Right lobe of liver (tissue), 4 donors: Measurements from ENCODE around the gene NEK9.

Experiments
- POLR2A ChIP-seq: fragments of 450-650 bp; IDR thresholded peaks from one replicate; pipeline ENCODE4 v1.6.1; 2017; ENCODE audit warnings: antibody characterized with exemption, mild to moderate bottlenecking
- TF ChIP-seq, protein P1 (sequence below), 4 donors: fragments of 200-600 bp in 3 of 4; fragments of 450-650 bp in 1 of 4; IDR thresholded peaks; one replicate each; pipeline versions ENCODE4 v1.5.1 to v1.8.0; 2016 to 2022; ENCODE audit warnings: antibody characterized with exemption in 4 of 4, mild to moderate bottlenecking in 2 of 4
- donor health status: DM: no; HTN: no; CAD: no.
- donor health status: DM: no; HTN: no; CAD: no.
- donor health status: DM: no; HTN: yes; CAD: no.

- TF ChIP-seq, protein P1, sequence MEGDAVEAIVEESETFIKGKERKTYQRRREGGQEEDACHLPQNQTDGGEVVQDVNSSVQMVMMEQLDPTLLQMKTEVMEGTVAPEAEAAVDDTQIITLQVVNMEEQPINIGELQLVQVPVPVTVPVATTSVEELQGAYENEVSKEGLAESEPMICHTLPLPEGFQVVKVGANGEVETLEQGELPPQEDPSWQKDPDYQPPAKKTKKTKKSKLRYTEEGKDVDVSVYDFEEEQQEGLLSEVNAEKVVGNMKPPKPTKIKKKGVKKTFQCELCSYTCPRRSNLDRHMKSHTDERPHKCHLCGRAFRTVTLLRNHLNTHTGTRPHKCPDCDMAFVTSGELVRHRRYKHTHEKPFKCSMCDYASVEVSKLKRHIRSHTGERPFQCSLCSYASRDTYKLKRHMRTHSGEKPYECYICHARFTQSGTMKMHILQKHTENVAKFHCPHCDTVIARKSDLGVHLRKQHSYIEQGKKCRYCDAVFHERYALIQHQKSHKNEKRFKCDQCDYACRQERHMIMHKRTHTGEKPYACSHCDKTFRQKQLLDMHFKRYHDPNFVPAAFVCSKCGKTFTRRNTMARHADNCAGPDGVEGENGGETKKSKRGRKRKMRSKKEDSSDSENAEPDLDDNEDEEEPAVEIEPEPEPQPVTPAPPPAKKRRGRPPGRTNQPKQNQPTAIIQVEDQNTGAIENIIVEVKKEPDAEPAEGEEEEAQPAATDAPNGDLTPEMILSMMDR (IDR thresholded peaks at IDR 0.05) = no peak
- no peak for TF ChIP-seq POLR2A
Measured at GRCh38 chr14:75049136-75049535, 77.7 kb downstream of the NEK9 start.
